Stimulated activated CD8-positive, alpha-beta memory T cell treated with anti-CD3 and anti-CD28 coated beads, Interleukin-7, amount 100 ng/mL, for 48 hours (primary cell): ENCODE measurements around the gene TBX15.

ENCODE experiments used
- DNase-seq, 2 donors: peaks; one replicate each; pipeline ENCODE4 v3.0.0-alpha.2; 2020; ENCODE audit warnings: low read depth in 1 of 2; ENCODE audit errors: extremely low read depth in 1 of 2

Gene TBX15

DNA sequence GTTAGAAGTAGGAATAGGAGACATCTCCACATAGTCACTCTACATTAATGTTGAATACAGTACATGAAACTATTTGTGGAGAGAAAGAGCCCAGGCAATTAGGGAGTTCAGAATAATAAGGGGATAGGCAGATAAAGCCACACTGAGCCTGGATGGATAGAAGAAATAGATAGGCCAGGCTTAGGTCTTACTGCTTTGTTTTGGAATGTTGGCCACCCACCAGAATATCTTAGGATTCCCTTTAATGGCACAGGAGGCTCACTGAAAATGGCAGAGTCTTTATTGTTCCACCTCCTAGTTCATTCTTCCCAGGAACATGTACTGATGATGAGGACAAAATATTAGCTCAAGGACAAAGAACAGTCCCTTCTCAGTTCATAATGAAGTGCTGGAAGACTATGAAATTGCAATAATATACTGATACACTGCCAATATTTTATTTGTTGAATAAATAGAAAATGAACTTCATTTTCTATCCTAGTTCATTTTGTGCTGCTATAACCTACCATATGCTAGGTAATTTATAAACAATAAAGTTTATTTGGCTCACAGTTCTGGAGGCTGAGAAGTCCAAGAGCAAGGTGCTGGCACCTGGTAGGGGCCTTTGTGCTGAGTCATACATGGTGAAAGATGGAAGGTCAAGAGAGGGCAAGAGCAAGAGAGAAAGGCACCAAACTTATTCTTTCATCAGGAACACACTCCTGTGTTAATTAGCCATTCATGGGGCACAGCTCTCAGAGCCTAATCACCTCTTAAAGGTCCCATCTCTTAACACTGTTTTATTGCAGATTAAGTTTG, 87.3 kb downstream of the TBX15 start:
- no peak for DNase-seq

DNA sequence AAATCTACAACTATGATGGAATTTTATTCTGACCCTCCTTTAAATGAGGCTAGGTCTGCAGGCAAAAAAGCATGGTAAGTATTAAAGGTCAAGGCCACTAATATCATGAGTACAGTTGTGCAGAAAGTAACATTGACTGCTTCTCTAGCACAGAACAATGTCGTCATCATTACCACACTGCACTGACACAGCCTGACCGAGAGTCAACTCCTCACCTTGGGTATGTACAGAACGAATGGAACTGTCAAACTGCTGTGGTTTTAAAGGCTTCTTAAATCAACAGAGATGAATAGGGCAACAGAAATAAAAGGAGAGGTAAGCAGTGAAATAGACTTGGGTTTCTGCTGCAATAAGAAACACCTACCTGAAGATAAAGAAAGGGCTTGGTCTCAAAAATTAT, 88.8 kb downstream of the TBX15 start:
- DNase-seq, result no peak

DNA sequence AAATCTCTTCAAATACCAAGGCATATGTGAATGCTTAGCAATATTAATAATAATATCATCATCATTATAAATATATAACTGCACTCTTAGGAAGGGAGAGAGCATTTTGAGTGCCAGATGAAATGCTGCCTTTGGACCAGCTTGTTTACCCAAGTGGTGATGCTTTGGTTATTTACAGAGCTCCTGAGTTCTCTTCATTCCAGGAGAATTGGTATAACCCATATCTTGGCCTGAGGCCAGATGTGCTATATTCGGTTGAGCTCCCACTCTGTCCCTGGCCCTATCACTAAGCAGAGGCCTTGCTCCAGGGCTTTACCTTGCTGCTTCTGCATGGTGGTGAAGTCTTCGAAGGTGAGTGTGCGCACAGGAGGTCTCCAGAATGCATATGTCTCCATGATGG, 89.4 kb downstream of the TBX15 start:
- DNase-seq, result no peak

DNA sequence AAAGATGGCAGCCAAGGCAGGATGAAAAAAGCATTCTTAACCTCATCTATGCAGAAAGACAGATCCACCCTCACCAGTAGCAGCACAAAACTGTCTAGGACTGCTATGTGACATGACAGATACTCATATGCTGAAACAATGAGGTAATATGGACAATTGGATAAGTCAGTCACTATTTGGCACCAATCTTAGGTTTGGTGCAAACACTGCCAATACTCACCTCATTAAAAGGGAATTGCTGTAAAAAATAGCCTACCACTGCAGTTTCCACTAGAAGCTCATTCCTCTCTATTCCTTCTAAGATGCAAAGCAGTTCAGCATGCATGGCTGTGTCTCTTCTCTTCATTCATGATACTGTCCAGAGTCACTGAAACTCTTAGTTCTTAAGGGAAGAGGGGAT, 91.7 kb downstream of the TBX15 start:
- no peak for DNase-seq

DNA sequence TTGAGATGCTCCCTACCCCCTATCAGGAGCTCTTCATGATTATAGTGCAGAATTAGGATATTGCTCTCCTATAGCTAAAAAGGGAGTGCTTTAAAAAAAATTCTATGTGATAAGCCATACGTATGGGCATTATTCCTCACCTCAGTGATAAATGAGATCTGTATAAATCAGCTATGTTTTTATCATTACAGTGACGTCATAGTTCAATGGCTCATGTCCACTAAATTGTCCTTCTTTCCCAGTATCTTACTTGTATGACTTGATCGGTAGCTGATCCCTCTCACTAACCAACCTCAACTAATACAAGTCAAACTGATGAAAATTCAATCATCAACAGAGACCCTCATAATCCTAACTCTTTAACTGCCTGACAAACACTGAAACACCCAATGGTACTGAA, 93.3 kb downstream of the TBX15 start:
- no peak for DNase-seq

DNA sequence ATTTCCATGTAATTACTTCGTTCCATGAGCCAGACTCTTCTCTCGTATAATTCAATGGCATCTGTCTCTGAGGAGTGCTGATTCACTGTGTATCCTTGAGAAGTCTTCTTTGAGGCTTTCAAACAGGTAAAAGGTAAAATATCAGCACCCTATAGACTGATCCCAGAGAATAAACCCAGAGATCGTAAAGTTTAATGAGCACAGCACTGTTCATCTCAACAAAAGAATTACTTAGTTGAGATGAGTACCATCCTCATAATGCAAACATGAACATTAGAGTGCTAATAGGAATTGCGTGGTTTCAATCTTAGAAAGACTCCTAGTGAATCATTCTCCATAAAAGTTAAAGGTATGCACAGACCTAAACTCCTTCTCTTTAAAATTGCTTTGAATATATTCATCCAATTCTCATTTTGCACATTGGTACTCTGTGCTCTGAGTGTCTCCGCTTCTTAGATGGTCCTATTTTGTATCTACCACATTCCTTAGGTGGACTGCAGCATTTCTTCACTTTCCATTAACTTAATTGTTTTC, 97.2 kb downstream of the TBX15 start:
- DNase-seq, result no peak

DNA sequence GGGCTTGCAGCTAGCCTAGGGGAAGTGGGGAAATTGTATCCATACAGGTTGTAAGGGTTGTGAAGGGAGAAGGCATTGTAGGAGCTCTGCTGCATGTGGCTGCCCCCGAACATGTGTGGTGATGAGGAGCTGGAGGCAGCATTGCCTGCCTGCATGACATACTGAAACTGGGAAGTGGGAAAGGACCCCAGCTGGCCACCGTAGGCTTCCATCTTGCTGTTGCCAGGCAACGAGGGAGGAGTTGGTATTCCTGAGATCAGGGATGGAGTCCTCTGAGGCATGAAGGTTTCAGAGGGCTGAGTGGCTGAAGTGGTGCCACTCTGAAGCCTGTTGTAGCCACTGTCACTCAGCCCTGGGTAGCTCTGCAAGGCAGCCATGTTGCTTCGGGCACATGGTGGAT, 103.2 kb downstream of the TBX15 start:
- no peak for DNase-seq

DNA sequence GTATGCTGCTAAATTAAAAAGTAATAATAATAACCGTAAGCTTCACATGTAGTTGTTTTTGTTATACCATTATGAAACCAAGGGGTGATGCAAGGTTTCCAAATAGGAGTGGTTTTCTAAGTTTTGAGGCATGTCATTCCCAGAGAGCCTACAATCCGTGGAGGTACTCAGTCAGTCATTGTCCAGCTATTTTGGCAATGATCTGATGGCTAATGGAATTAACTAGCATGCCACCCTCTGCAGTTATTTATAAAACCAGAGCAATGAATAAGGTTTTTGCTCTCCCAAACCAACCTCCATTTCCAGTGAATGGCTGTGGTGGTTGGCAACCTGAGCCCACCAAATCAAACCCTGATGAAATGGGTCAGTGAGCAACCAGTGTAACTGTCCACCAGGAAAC, 106.4 kb downstream of the TBX15 start:
- no peak for DNase-seq

DNA sequence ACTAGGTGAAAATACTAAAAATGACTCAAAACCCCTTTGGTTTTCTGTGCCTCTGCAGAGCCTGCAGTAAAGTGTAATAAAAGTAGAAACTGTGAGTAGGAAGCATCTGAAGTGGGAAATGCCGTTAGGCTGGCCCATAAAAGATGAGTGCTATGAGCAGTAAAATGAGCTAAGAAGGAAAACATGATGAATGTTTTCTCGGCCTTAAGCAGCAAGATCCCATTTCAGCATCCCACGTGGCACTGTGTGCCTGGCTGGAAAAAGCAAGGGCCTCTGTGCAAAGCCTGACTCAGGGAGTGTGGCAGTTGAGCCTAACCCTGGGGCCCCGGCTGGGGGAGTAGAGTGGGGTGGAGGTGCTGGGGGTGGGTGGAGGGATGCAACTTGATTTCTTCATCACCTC, 109.5 kb downstream of the TBX15 start:
- DNase-seq, result no peak

DNA sequence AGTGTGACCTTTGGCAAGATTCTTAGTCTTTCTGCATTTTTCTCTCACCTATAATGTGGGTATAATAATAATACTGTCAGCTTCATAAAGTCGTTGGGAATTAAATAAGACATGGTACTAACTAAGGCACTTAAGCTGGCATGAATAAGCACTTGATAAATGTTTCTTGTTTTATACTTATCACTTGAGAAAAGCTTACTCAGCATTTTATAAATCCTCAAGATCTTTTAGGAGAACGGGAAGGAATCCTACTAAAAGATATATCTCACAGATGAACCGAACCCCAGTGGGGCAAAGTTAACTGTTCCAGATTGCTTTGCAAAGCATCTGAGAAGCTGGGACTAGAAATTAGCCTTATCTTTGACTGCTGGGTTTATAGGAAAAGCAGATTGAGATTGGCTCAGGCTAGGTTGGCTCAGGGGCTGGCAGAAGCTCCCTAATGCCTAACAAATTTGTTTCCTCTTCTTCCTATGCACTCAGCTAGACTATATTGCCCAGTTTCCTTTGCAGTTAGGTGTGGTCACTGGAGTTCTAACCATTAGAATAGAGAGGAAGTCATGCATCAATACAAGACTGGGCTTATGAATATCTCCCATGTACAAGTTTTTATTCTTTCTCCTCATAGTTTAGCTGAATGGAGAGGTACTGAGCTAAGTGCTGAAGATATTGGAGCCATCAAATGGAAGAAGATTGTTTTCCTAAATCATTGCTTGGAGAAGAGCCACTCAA, 110.3 kb downstream of the TBX15 start:
- no peak for DNase-seq

DNA sequence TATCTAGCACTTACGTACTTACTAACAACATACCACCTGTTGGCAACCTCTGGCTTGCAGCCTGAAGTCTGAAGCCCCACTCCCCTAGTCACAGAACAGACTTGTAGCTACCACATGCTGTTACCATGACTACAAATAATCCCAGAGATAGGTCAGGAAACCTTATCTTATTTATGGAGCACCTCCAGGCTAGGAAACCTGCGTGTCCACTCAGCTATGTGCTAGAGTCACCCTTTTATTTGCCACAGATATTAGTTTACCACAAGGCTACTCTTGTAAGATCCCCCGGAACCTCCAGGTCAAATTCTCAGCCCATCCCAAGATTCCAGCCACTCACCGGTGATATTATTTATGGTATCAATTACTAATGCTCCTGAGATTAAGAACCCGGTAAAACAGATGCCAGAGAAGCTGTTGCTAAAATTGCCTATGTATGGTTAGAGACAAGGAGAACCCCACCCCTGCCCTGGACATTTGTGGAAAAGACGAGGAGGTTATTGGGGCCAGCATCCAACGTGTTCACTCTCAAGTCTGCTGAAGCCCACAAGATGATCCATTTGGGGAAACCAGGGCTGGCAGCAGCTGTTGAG, 116.5 kb downstream of the TBX15 start:
- DNase-seq, result no peak

DNA sequence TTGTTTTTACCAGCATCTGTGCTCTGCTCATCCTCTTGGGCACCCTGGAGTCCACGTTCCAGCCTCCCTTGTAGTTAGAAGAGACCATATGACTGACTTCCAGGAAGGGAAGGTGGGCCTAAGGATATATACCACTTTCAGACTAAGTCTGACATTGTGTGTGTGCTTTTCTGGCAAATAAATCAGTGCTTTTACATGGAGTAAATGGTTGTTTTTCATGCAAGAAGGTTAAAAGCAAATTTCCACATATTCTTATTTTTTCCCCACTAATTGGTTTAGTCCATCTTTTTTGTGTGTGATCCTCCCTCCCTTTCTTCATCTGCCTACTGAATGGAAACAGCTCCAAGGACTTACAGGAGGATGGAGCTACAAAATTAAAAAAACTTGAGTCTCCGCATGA, 119.8 kb downstream of the TBX15 start:
- no peak for DNase-seq

DNA sequence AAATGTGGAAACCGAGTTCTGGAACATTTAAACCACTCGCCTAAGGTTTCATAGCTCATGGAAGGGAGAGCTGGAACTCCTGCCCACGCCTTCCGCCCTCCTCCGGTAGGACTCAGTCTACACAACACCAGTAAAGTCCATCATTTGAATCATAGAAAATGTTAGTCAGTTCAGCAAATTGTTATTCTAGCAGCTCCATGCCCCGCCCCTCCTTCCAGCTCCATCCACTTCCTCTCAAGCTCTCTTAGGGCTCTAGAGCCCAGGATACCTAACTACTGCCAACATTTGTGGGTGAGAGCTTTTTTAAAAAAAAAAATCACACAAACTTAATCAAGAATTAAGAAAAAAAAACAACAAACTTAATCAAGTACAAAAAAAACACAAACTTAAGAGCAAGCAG, 121.8 kb downstream of the TBX15 start:
- DNase-seq, result no peak

DNA sequence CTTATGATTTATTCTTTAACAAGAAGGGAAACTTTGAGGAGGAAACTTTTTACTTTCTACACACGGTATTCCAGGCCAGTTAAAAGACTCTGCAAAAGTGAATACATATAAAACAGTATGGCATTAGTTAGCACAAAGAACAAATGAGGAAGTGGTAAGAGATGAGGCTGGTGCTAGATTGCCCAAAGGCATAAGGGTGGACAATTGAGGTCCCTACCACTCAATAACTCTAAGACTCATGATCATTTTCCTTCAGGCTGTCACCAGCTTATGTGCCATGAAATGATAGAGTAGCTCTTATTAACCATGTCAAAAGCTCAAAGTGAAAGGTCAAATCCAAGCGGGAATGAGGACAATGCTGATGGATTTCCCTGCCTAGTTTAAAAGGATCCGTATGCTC, 124.5 kb downstream of the TBX15 start:
- no peak for DNase-seq

DNA sequence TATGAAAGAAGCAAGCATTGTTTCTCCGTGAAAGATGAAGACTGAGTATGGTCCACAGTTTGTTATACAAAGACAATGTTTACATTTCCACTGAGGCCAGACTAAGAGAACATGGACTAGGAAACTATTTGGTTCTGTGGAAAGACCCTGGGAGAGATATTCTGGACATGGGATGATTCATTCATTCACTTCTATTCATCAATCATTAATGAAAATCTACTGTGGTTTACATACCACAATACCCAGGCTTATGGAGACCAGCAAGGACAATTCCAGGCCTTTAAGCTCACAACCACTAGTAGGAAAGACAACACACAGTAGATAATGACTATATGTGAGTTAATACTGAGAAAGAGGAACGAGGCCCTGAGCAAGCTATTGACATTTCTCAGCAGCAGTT, 125.4 kb downstream of the TBX15 start:
- DNase-seq, result no peak

DNA sequence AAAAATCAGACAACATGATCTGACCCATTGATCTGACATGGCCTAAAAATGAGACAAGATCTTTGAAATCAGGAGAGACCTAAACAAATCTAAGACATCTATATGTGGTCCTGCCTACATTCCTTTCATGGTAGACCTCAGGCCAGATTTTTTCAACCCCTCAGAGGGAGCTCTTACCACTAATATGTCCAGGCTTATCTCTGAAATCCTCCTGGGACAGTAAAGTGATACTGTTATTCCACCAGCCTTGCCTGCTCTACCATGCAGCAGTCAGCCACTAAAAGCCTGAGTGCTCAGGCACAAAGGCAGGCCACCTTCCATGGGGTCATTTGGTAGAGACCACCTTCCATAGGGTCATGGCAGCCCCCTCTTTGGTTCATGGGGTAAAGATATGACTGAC, 126.9 kb downstream of the TBX15 start:
- DNase-seq, result no peak

DNA sequence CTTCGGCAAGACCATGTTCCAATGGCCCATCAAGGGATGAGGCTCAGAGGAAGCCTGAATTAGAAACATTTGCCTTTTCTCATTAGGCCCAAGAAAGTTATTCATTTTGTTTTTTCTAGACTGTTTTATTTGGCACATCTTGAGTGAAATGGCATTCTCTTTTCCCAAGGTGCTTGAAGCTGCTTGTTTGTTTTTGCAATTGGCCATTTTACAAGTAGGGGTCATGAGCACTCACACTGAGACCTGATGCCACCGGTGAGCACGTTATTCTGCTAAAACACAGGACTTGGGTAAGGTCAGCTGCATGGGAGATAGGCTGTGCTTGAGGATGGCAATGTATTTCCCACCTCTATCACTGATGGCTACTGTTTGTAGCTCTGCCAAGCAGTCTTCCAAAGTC, 128.1 kb downstream of the TBX15 start:
- no peak for DNase-seq

DNA sequence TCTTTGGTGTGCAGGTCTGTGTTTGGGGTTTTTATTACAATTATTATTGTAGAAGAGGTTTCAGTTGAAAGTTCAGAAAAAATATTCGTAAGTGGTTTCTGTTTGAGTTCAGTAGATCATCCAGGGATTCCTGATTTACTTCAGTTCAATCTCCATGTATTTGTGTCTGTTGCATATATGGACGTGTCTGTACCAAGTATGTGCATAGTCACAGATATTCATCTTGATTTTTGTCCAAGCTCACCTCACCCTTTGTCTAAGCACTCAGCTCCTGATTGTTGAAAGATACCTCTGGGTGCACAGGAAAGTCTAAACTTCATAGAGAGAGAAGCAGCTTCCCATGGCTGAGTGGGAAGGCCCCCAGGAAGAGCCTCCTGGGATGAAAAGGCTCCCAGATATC, 141.7 kb downstream of the TBX15 start:
- no peak for DNase-seq

DNA sequence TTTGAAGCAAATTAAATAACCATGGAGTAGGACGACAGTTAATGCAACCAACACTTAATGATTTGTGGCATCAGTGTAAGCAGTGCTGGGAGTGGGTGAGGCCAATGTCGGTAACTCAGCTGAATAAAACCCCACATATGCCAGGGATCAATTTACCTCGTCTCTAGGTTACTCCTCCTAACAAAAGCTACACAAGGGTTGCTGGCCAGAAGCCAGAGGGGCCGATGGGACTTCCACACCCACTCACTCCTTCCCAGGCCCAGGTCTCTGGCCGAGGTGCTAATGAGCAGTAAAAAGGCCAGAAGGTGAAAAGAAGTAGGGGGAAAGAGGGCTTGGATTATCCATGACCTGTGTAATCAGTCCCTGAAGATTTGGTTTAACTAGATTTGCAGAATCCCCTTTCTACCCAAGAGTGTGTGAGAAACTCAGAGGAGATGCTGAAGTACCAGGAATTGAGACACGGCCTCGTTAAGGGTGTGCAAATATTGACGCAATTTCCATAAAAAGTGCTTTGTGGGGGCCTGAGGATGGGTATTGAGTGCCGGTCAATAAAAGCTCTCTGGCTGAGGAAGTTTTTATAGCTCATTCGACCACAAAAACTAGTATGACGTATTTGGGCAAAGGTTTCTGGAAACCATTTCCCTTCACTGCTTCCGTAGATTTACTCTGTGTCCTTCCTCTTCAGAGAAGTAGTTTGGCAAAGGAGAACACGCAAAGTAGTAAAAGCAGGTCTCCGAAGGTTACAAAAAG, 145.5 kb downstream of the TBX15 start:
- no peak for DNase-seq

DNA sequence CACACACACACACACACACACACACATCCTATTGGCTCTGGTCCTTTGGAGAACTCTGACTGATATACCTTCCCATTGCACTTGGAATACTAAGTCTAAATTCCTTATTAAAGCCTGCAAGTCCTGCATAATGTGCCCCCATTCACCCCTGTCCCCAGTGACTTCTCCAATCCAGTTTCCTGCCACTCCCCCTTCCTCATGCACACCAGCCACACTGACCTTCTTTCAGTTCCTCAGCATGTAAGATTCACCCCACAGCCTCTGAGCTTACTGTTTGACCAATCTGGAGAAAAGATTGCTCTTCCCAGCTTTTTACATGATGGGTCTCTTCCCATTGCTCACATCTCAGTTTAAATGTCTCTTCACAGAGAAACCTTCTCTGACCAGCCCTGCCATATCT, 146.6 kb downstream of the TBX15 start:
- DNase-seq, result no peak
